OCI-LY1 (cell line): ENCODE results near the gene PLPPR3.
"Not testable (repeated sequence)": the region's sequence is repeated elsewhere in the genome, so short reads cannot be mapped to it uniquely, and the experiment has no call there.

Experiments
- H2AFZ ChIP-seq: fragments of 200-600 bp; sonication (generic), shearing (Covaris generic); 2 replicates; pipeline ENCODE4 v1.6.0; 2014; ENCODE audit warnings: antibody characterized with exemption, mild to moderate bottlenecking, low read length
- H3F3A ChIP-seq: fragments of 200-600 bp; sonication (generic), shearing (Covaris generic); 2 replicates; pipeline ENCODE4 v1.6.0; 2014; ENCODE audit warnings: mild to moderate bottlenecking, antibody characterized with exemption, low read length, moderate library complexity; ENCODE audit not compliant: insufficient read depth
- H3K27ac ChIP-seq: fragments of 200-600 bp; sonication (generic); 2 replicates; pipeline ENCODE4 v1.5.1; 2014; ENCODE audit warnings: low read length, mixed run types, mild to moderate bottlenecking, low read depth; ENCODE audit not compliant: poor library complexity, severe bottlenecking
- H3K27me3 ChIP-seq: fragments of 200-600 bp; sonication (generic); 2 replicates; pipeline ENCODE4 v1.6.0; 2014; ENCODE audit warnings: antibody characterized with exemption, mild to moderate bottlenecking, low read length, moderate library complexity; ENCODE audit not compliant: insufficient read depth
- H3K36me3 ChIP-seq: fragments of 200-600 bp; sonication (generic); 2 replicates; pipeline ENCODE4 v1.6.1; 2014; ENCODE audit warnings: mild to moderate bottlenecking, antibody characterized with exemption, low read length, moderate library complexity, mixed read lengths; ENCODE audit not compliant: insufficient read depth
- H3K4me1 ChIP-seq: fragments of 200-600 bp; sonication (generic); 2 replicates; pipeline ENCODE4 v1.5.1; 2014; ENCODE audit warnings: mild to moderate bottlenecking, low read length, moderate library complexity; ENCODE audit not compliant: insufficient read depth, severe bottlenecking
- H3K4me2 ChIP-seq: fragments of 200-600 bp; sonication (generic), shearing (Covaris generic); 2 replicates; pipeline ENCODE4 v1.6.1; 2014; ENCODE audit warnings: low read length
- H3K4me3 ChIP-seq: fragments of 200-600 bp; sonication (generic); 2 replicates; pipeline ENCODE4 v1.5.1; 2014; ENCODE audit warnings: low read length, low read depth, mild to moderate bottlenecking, mixed read lengths; ENCODE audit not compliant: poor library complexity, severe bottlenecking
- H3K79me2 ChIP-seq: fragments of 200-600 bp; shearing (Covaris generic); 2 replicates; pipeline ENCODE4 v1.6.1; 2016; ENCODE audit warnings: mixed run types, low read length, mixed read lengths; ENCODE audit not compliant: insufficient read depth
- H3K9ac ChIP-seq: fragments of 200-600 bp; sonication (generic), shearing (Covaris generic); 2 replicates; pipeline ENCODE4 v1.6.1; 2014; ENCODE audit warnings: mild to moderate bottlenecking, low read length, mixed read lengths
- H3K9me2 ChIP-seq: fragments of 200-600 bp; sonication (generic), shearing (Covaris generic); 2 replicates; pipeline ENCODE4 v1.6.1; 2014; ENCODE audit warnings: low read depth, mild to moderate bottlenecking, low read length, mixed read lengths
- H3K9me3 ChIP-seq: fragments of 200-600 bp; shearing (Covaris generic); 2 replicates; pipeline ENCODE4 v1.6.1; 2014; ENCODE audit warnings: low read length, mixed read lengths
- H4K20me1 ChIP-seq: fragments of 200-600 bp; sonication (generic), shearing (Covaris generic); 2 replicates; pipeline ENCODE4 v1.6.0; 2016; ENCODE audit warnings: mild to moderate bottlenecking, low read length; ENCODE audit not compliant: insufficient read depth
- CTCF ChIP-seq: fragments of 200-600 bp; sonication (generic), shearing (Covaris generic); IDR thresholded peaks from 2 replicates; pipeline ENCODE4 v1.5.1; 2017; ENCODE audit warnings: mild to moderate bottlenecking, antibody characterized with exemption, low read length, moderate library complexity, mixed read lengths
- EZH2 ChIP-seq: fragments of 200-600 bp; sonication (generic), shearing (Covaris generic); IDR thresholded peaks from 2 replicates; pipeline ENCODE4 v1.8.0; 2017; ENCODE audit warnings: borderline replicate concordance, mixed run types, mild to moderate bottlenecking, antibody characterized with exemption, low read length, moderate library complexity, mixed read lengths

PLPPR3 gene

GRCh38 chr19:821231-821824 is 427 bp downstream of the PLPPR3 start:
- H3K9ac ChIP-seq, result no peak overlapping the region

GRCh38 chr19:820212-820611 is 1.5 kb downstream of the PLPPR3 start:
- H4K20me1 ChIP-seq, H3F3A ChIP-seq, H3K79me2 ChIP-seq, H3K27ac ChIP-seq, H3K9me2 ChIP-seq, H3K36me3 ChIP-seq, H3K9me3 ChIP-seq, H3K4me3 ChIP-seq, H2AFZ ChIP-seq, H3K9ac ChIP-seq, H3K4me2 ChIP-seq, H3K27me3 ChIP-seq, H3K4me1 ChIP-seq: not testable (repeated sequence)

More at GRCh38 chr19:821231-821824, 427 bp downstream of the PLPPR3 start:
- no peak overlapping the region for H3K27ac ChIP-seq
- H2AFZ ChIP-seq, result no peak overlapping the region
- H3K27me3 ChIP-seq, result peaks cover 4% of the 10 kb centered on the region; the same call in 1 of the 2 replicates
- H3K4me3 ChIP-seq, result no peak overlapping the region
- no peak overlapping the region for H3K4me2 ChIP-seq
- H3K9me2 ChIP-seq, result no peaks in the 10 kb centered on the region
- H3K9me3 ChIP-seq, result no peaks in the 10 kb centered on the region
- H3K4me1 ChIP-seq, result no peaks in the 10 kb centered on the region
- no peak for TF ChIP-seq EZH2
- TF ChIP-seq CTCF, result no peak
- no peaks in the 10 kb centered on the region for H4K20me1 ChIP-seq
- H3K36me3 ChIP-seq, result no peaks in the 10 kb centered on the region
- no peaks in the 10 kb centered on the region for H3K79me2 ChIP-seq
- no peaks in the 10 kb centered on the region for H3F3A ChIP-seq

GRCh38 chr19:816500-816857 is 5.3 kb downstream of the PLPPR3 start:
- Histone ChIP-seq H2AFZ (no peak overlapping the region), H3K79me2 (no peaks in the 10 kb centered on the region), H3K27me3 (no peaks in the 10 kb centered on the region), H3K9me2 (no peaks in the 10 kb centered on the region), H3K9ac (no peak overlapping the region), H3K4me3 (no peak overlapping the region), H3F3A (no peaks in the 10 kb centered on the region; the same call in 1 of the 2 replicates), H3K4me2 (no peak overlapping the region), H3K4me1 (no peaks in the 10 kb centered on the region), H3K9me3 (no peaks in the 10 kb centered on the region), H4K20me1 (no peaks in the 10 kb centered on the region), H3K36me3 (peaks cover 20% of the 10 kb centered on the region), H3K27ac (no peak overlapping the region)
- TF ChIP-seq EZH2 (no peak), CTCF (no peak)
